Chondrocyte (in vitro differentiated cells): ENCODE measurements around the gene PSTPIP2. TPM values are rescaled to one million over a fixed set of nuclear protein-coding genes. Genes with fewer than 3 reads are reported as not detected.

Experiments
- DNase-seq: peaks from one replicate; pipeline ENCODE4 v3.0.0; 2021; ENCODE audit warnings: mixed read lengths, low spot score
- H3K27ac Mint-ChIP-seq: one replicate; pipeline ENCODE4 v1.8.0; 2021; ENCODE audit warnings: mild to moderate bottlenecking, moderate library complexity, mixed read lengths; ENCODE audit not compliant: unreplicated experiment
- H3K27me3 Mint-ChIP-seq: 2 replicates; pipeline ENCODE4 v1.8.0; 2021; ENCODE audit warnings: low read depth, mixed read lengths
- H3K36me3 Mint-ChIP-seq: 2 replicates; pipeline ENCODE4 v1.8.0; 2021; ENCODE audit warnings: low read depth, mixed read lengths
- H3K4me1 Mint-ChIP-seq: 2 replicates; pipeline ENCODE4 v1.8.0; 2021; ENCODE audit warnings: low read depth, mild to moderate bottlenecking, mixed read lengths
- H3K4me3 Mint-ChIP-seq: one replicate; pipeline ENCODE4 v1.8.0; 2021; ENCODE audit warnings: mild to moderate bottlenecking, moderate library complexity, mixed read lengths; ENCODE audit not compliant: unreplicated experiment
- H3K9me3 Mint-ChIP-seq: 2 replicates; pipeline ENCODE4 v1.8.0; 2021; ENCODE audit warnings: low read depth, mixed read lengths
- total RNA-seq: library from RNA; stranded (reverse); gene quantifications from 3 replicates; pipeline ENCODE4 v1.2.1, GENCODE V29; 2021
- TF ChIP-seq, protein P1 (sequence below): fragments of 200-600 bp; sonication (generic); IDR thresholded peaks from 2 replicates; pipeline ENCODE4 v1.5.0; 2021; ENCODE audit warnings: antibody characterized with exemption, mild to moderate bottlenecking, moderate library complexity

The PSTPIP2 gene
- total RNA-seq, 1 donor from 2014 or later = 4.5 TPM

DNA sequence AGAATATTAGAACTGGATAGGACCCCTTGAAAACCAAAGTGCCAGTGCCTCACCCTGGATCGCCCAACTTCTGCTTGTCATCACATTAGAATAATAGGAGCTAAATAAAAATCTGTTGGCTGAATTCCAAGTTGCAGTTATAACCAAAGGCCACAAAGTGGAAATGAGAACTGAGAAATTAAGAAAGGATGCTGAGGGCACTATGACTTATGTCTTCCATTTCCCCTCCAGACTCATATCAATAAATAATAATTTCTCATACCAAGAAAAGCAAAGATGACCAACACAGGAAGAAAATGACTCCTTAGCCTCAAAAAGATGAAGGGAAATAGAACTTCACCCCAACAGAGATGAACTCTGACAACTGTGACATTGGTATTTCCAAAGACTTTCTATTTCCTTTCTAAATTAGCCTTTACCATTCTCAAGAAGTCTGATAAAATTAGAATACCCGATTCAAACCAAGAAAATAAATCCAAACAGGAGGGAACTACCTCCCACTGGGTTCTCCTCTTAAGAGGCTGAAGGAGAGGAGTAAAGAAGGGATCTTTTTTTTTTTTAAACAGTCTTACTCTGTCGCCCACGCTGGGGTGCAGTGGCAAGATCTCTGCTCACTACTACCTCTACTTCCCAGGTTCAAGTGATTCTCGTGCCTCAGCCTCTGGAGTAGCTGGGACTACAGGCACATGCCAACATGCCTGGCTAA, 58.4 kb downstream of the PSTPIP2 start:
- TF ChIP-seq, protein P1, sequence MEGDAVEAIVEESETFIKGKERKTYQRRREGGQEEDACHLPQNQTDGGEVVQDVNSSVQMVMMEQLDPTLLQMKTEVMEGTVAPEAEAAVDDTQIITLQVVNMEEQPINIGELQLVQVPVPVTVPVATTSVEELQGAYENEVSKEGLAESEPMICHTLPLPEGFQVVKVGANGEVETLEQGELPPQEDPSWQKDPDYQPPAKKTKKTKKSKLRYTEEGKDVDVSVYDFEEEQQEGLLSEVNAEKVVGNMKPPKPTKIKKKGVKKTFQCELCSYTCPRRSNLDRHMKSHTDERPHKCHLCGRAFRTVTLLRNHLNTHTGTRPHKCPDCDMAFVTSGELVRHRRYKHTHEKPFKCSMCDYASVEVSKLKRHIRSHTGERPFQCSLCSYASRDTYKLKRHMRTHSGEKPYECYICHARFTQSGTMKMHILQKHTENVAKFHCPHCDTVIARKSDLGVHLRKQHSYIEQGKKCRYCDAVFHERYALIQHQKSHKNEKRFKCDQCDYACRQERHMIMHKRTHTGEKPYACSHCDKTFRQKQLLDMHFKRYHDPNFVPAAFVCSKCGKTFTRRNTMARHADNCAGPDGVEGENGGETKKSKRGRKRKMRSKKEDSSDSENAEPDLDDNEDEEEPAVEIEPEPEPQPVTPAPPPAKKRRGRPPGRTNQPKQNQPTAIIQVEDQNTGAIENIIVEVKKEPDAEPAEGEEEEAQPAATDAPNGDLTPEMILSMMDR = no peak

DNA sequence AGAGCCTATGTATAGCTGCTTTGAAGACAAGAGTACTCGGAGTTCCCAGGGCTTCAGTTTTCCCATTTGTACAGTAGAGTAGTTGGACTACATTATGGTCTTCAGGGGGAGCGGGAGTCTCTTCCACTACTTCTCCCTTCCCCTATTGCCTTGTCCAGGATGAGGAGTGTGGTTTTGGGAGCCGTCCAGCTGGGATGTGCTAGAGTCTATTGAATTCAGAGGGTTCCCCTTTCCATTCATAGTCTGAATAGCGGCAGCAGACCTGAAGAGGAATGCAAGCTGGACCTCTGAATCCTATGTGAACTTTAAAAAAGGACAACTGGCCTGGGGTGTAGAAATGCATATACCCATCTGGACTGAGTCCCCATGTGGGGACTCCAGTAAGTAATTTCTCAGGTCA, 61.4 kb downstream of the PSTPIP2 start:
- H3K4me3 Mint-ChIP-seq = no peak overlapping the region
- H3K36me3 Mint-ChIP-seq = peaks cover 16% of the 10 kb centered on the region
- no peaks in the 10 kb centered on the region for H3K9me3 Mint-ChIP-seq
- no peak for DNase-seq
- H3K27me3 Mint-ChIP-seq = no peaks in the 10 kb centered on the region
- TF ChIP-seq, protein P1 = no peak
- no peak overlapping the region for H3K27ac Mint-ChIP-seq
- no peaks in the 10 kb centered on the region for H3K4me1 Mint-ChIP-seq

More for the DNA sequence above, 58.4 kb downstream of the PSTPIP2 start:
- no peaks in the 10 kb centered on the region for H3K9me3 Mint-ChIP-seq
- H3K27me3 Mint-ChIP-seq = no peaks in the 10 kb centered on the region
- H3K4me1 Mint-ChIP-seq = no peaks in the 10 kb centered on the region
- no peak overlapping the region for H3K27ac Mint-ChIP-seq
- H3K36me3 Mint-ChIP-seq = peaks cover 12% of the 10 kb centered on the region
- no peak overlapping the region for H3K4me3 Mint-ChIP-seq
- DNase-seq = no peak

DNA sequence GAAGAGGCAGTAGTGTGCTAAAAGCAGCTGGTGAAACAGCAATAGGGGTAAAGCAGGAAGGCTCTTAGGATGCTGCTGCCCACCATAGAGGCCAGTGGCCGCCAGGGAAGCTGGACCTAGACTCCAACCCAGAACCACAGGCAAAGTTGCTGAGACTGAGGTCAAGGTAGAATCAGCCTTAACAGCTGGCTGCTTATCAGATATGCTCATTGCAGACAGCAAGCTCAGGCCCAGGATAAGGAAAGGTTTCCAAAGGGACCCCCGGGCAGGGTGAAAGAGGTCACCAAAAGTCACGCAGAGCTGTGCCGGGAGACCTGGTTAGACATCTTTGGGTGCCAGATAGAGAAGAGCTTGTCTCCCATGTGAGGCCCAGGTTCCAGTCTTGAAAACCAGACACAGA, 62.0 kb downstream of the PSTPIP2 start:
- Mint-ChIP-seq H3K4me3 (no peak overlapping the region), H3K4me1 (no peaks in the 10 kb centered on the region), H3K9me3 (no peaks in the 10 kb centered on the region), H3K36me3 (peaks cover 16% of the 10 kb centered on the region), H3K27ac (no peak overlapping the region), H3K27me3 (no peaks in the 10 kb centered on the region)
- TF ChIP-seq, protein P1 = no peak
- DNase-seq = no peak

DNA sequence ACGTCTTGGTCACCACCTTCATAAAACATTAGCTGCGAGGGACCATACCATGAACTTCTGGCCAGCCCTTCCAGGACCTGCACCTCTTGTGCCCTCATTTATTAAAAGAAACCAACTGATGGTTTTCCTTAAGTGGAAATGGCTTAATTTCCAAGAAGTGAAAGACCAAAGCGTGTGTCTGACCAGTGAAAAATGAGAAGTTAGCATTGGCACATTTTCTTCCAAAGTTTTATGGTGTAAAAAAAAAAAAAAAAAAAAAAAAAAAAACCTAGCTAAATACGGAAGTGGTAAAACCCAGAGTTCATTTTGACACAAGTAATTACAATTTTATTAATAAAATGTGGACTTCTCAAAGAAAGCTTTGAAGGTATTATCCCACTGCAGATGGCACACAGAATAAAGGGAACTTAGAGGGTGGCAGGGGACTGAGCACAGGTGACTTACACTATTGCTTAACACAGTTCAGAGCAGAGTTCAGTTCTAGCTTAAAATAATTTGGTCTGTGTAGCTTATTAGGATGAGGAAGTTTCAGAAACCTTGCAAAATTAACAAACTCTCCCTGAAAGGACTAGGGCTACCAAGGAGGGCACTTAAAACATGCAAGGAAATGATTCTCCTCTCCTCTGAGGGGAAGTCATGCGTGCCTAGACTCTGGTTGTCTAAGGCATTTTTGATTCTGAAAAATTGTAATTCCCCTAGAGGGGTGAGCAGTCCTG, 62.8 kb downstream of the PSTPIP2 start:
- no peak for DNase-seq
- no peak overlapping the region for H3K4me3 Mint-ChIP-seq
- TF ChIP-seq, protein P1 = no peak
- H3K36me3 Mint-ChIP-seq = peaks cover 18% of the 10 kb centered on the region
- no peaks in the 10 kb centered on the region for H3K4me1 Mint-ChIP-seq
- no peaks in the 10 kb centered on the region for H3K27me3 Mint-ChIP-seq
- H3K9me3 Mint-ChIP-seq = peaks cover 4% of the 10 kb centered on the region
- H3K27ac Mint-ChIP-seq = no peak overlapping the region

DNA sequence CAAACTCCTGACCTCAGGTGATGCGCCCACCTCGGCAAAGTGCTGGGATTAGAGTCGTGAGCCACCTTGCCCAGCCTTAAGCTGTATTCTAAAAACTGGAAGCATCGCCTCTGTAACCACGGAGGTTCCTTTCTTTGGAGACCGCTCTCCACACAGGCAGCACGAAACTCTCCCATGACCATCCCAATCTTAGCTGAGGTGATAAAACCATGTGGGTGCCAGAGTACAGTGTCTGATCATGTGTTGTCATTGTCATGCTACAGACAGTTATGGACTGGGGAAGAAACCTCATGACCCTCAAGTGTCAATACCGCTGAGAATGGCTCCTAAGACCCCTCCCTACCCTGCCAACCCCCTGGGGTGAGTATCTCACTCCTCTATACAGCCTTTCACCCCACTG, 63.5 kb downstream of the PSTPIP2 start:
- Mint-ChIP-seq H3K27ac (no peak overlapping the region), H3K36me3 (peaks cover 18% of the 10 kb centered on the region), H3K9me3 (peaks cover 4% of the 10 kb centered on the region), H3K4me1 (no peaks in the 10 kb centered on the region), H3K4me3 (no peak overlapping the region), H3K27me3 (no peaks in the 10 kb centered on the region)
- DNase-seq = no peak
- TF ChIP-seq, protein P1 = no peak
